Heart left ventricle (tissue), 16 donors: Measurements from ENCODE around the gene CASS4. TPM values are rescaled to one million over a fixed set of nuclear protein-coding genes. Genes with fewer than 3 reads are reported as not detected.

Experiments used
- ATAC-seq, 4 donors: fragments of 200-7000 bp; cut with Tn5 transposase; one replicate each; pipeline ENCODE4 v1.9.1; 2020 to 2022; ENCODE audit warnings: moderate library complexity in 4 of 4, mild to moderate bottlenecking in 3 of 4, moderate number of reproducible peaks in 1 of 4
- DNase-seq, 5 donors: peaks; one replicate each; pipeline ENCODE4 v3.0.0-alpha.2; 2020
- H3K27ac ChIP-seq, 12 donors: fragments of 200-600 bp; sonication (generic) in 4 of 12; one replicate each; pipeline versions ENCODE4 v1.5.0 to v1.8.0; 2016 to 2022; ENCODE audit warnings: mild to moderate bottlenecking in 2 of 12
- H3K27me3 ChIP-seq, 9 donors: fragments of 200-600 bp; sonication (generic) in 2 of 9; one replicate each; pipeline versions ENCODE4 v1.5.1 to v1.8.0; 2016 to 2022; ENCODE audit warnings: mild to moderate bottlenecking in 3 of 9
- H3K36me3 ChIP-seq, 9 donors: fragments of 200-600 bp; sonication (generic) in 2 of 9; one replicate each; pipeline versions ENCODE4 v1.5.0 to v1.8.0; 2018 to 2022; ENCODE audit warnings: mild to moderate bottlenecking in 2 of 9
- H3K4me1 ChIP-seq, 12 donors: fragments of 200-600 bp; sonication (generic) in 4 of 12; one replicate each; pipeline versions ENCODE4 v1.5.0 to v1.8.0; 2016 to 2022; ENCODE audit warnings: mild to moderate bottlenecking in 3 of 12
- H3K4me3 ChIP-seq, 12 donors: fragments of 200-600 bp; sonication (generic) in 4 of 12; one replicate each; pipeline versions ENCODE4 v1.5.0 to v1.8.0; 2017 to 2022; ENCODE audit warnings: mild to moderate bottlenecking in 9 of 12, moderate library complexity in 4 of 12
- H3K9me3 ChIP-seq, 12 donors: fragments of 200-600 bp; sonication (generic) in 4 of 12; one replicate each; pipeline versions ENCODE4 v1.5.0 to v1.8.0; 2016 to 2022; ENCODE audit warnings: mild to moderate bottlenecking in 1 of 12
- POLR2A ChIP-seq, 2 donors: fragments of 450-650 bp; IDR thresholded peaks; one replicate each; pipeline ENCODE4 v1.6.1; 2017; ENCODE audit warnings: antibody characterized with exemption in 2 of 2, mild to moderate bottlenecking in 2 of 2, moderate library complexity in 2 of 2
- WGBS, 4 donors: extraction: QIAGEN DNeasy Blood & Tissue Kit in 2 of 4; methylation state at CpG; one replicate each; pipeline versions ENCODE4 v1.1.5 to v1.1.7; 2013 to 2018; 5-methylcytosine and 5-hydroxymethylcytosine counted together
- intact Hi-C, 10 donors: fragments of 100-400 bp; cut with DNase I; formaldehyde crosslinking; loops; one replicate each; pipeline versions ENCODE4 v1.11.1 to v1.14.2; 2022
- polyA plus RNA-seq, 2 donors: library from polyadenylated mRNA; stranded (reverse); fragments of 200-250 nt; gene quantifications; one replicate each; pipeline ENCODE4 v1.2.3, GENCODE V29; 2013
- total RNA-seq, 9 donors: library from RNA; depleted of rRNA in 2 of 9; stranded (reverse); fragments of >200 nt in 2 of 9; fragmentation: NEBNext Ultra II Directional in 3 of 9; extraction: Animal tissue kit (Norgen Biotek cat#: 25700) in 3 of 9; gene quantifications; one replicate each; pipeline versions ENCODE4 v1.1.0 to v1.2.4, GENCODE V29; 2016 to 2023
- TF ChIP-seq, protein P1 (sequence below), 12 donors: fragments of 200-600 bp; sonication (generic) in 4 of 12; IDR thresholded peaks; one replicate each; pipeline versions ENCODE4 v1.5.0 to v1.8.0; 2018 to 2022; ENCODE audit warnings: antibody characterized with exemption in 12 of 12, mild to moderate bottlenecking in 5 of 12
- donor health status: ischemic (EF 13 %, LVEDD 7.1; RV severe dilation, severe dysfunction).
- donor health status: healthy with polysubstance abuse.
- donor health status: DM: no; HTN: yes; CAD: no.
- donor health status: DM: no; HTN: no; CAD: no.
- donor health status: ischemic (EF 25% LVEDD 6.9; RV normal size, moderate dysfunction).
- donor health status: ischemic (EF 25% LVEDD 5.7; RV mildly dilated, moderate dysfunction).
- donor health status: healthy.
- donor health status: DM: yes; HTN: yes; CAD: no.
- donor health status: ischemic (EF 35%, LVEDD 5.7; RV mildly dilated, moderate dysfunction).
- donor health status: nonischemic (EF 11% LVEDD 7.7; RV severe dilation, severe dysfunction).
- donor health status: DM: yes; HTN: yes; CAD: no.
- donor health status: PGD.
- donor health status: ischemic (EF 29% LVEDD 5.4; RV normal size, mild dysfunction).
- donor health status: nonischemic (EF 23%, LVEDD 6.1; RV moderate dilation, normal function).

The CASS4 gene
- total and polyA plus RNA-seq, 11 donors: 0.07 to 3.8 (median 0.49) TPM

DNA sequence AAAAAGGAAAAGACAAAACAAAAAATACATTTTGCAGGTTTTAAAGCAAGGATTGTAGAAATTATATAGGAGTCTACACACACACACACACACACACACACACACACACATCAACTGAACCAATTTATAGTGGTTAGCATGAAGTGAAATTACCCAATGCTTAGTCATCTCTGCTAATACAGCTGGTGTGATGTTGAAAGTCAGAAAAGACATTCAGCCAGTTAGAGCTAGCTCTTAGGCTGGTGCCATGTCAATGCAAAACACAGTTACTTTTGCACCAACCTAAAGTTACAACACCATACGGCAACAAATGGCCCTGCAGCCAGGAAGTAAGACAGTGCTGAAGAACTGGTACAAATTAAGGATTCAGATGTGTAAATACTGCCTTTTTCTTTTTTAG lies 38.1 kb upstream of the CASS4 start:
- Histone ChIP-seq H3K4me1 (peaks cover 0 to 13% (median 0%) of the 10 kb centered on the region in 12 donors), H3K27me3 (no peaks in the 10 kb centered on the region), H3K9me3 (no peaks in the 10 kb centered on the region), H3K36me3 (peaks cover 0 to 48% (median 3%) of the 10 kb centered on the region in 9 donors), H3K4me3 (no peak overlapping the region), H3K27ac (peak overlapping the region in 1 of 12 donors; percentile 51)
- ATAC-seq (peak in 3 of 4 donors; percentile 11 to 74 (median 36)), DNase-seq (no peak)
- intact Hi-C loops: no loop called here
- 81 to 97% (median 89%) methylated on average over 1 of the region's 1 CpG for WGBS, 4 donors
- TF ChIP-seq, protein P1, sequence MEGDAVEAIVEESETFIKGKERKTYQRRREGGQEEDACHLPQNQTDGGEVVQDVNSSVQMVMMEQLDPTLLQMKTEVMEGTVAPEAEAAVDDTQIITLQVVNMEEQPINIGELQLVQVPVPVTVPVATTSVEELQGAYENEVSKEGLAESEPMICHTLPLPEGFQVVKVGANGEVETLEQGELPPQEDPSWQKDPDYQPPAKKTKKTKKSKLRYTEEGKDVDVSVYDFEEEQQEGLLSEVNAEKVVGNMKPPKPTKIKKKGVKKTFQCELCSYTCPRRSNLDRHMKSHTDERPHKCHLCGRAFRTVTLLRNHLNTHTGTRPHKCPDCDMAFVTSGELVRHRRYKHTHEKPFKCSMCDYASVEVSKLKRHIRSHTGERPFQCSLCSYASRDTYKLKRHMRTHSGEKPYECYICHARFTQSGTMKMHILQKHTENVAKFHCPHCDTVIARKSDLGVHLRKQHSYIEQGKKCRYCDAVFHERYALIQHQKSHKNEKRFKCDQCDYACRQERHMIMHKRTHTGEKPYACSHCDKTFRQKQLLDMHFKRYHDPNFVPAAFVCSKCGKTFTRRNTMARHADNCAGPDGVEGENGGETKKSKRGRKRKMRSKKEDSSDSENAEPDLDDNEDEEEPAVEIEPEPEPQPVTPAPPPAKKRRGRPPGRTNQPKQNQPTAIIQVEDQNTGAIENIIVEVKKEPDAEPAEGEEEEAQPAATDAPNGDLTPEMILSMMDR (IDR thresholded peaks at IDR 0.05): no peak
- no peak for TF ChIP-seq POLR2A (IDR thresholded peaks at IDR 0.05)

DNA sequence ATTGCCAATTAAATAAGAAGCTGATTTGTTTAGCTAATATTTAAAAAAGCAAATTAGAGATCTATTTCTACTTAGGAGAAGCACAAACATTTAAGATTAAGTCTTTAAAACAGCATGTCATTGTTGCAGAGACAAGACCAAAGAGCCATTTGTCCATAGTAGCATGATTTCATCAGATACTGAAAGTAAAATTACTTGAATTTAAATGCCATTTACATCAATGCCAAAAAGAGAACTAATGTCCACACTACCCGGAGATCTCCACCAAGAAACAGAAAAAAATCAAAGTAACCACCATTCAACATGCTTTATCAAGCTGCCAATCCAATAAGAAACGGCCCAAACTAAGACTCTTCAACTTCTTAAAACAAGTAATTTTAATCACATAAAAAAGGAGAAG lies 35.7 kb upstream of the CASS4 start:
- TF ChIP-seq, protein P1 (IDR thresholded peaks at IDR 0.05): no peak
- TF ChIP-seq POLR2A (IDR thresholded peaks at IDR 0.05): no peak
- H3K36me3 ChIP-seq: peaks cover 0 to 37% (median 0%) of the 10 kb centered on the region in 9 donors
- peak overlapping the region in 1 of 12 donors; percentile 12 for H3K27ac ChIP-seq
- H3K4me3 ChIP-seq: no peak overlapping the region
- intact Hi-C loops: no loop called here
- no peaks in the 10 kb centered on the region for H3K9me3 ChIP-seq
- H3K27me3 ChIP-seq: no peaks in the 10 kb centered on the region
- ATAC-seq (no peak), DNase-seq (no peak)
- H3K4me1 ChIP-seq: peaks cover 0 to 22% (median 4%) of the 10 kb centered on the region in 12 donors
- 79 to 87% (median 84%) methylated on average over 2 of the region's 2 CpGs for WGBS, 4 donors

GRCh38 chr20:56378386-56378785 lies 33.7 kb upstream of the CASS4 start:
- Histone ChIP-seq H3K36me3 (peaks cover 0 to 20% (median 0%) of the 10 kb centered on the region in 9 donors), H3K4me3 (no peak overlapping the region), H3K27ac (no peak overlapping the region), H3K27me3 (no peaks in the 10 kb centered on the region), H3K4me1 (peaks cover 0 to 22% (median 4%) of the 10 kb centered on the region in 12 donors), H3K9me3 (no peaks in the 10 kb centered on the region)
- DNase-seq: no peak
- 95 to 97% (median 96%) methylated on average over 3 of the region's 3 CpGs for WGBS, 4 donors
- ATAC-seq: no peak
- TF ChIP-seq, protein P1 (IDR thresholded peaks at IDR 0.05): no peak
- TF ChIP-seq POLR2A (IDR thresholded peaks at IDR 0.05): no peak
- intact Hi-C loops: no loop called here

GRCh38 chr20:56380375-56380774 lies 31.7 kb upstream of the CASS4 start:
- 8 to 9% (median 9%) methylated on average over 1 of the region's 1 CpG for WGBS, 4 donors

More at GRCh38 chr20:56380375-56380774, 31.7 kb upstream of the CASS4 start:
- intact Hi-C loops: no loop called here
- Histone ChIP-seq H3K4me3 (no peak overlapping the region), H3K9me3 (no peaks in the 10 kb centered on the region), H3K4me1 (peaks cover 0 to 17% (median 4%) of the 10 kb centered on the region in 12 donors), H3K27me3 (no peaks in the 10 kb centered on the region), H3K27ac (no peak overlapping the region), H3K36me3 (peaks cover 0 to 17% (median 0%) of the 10 kb centered on the region in 9 donors)
- TF ChIP-seq, protein P1 (IDR thresholded peaks at IDR 0.05): no peak
- TF ChIP-seq POLR2A (IDR thresholded peaks at IDR 0.05): no peak
- DNase-seq: no peak
- ATAC-seq: no peak
